Panc1 (cell line): ENCODE results near the gene TANC1. TPM values are rescaled to one million over a fixed set of nuclear protein-coding genes. Genes with fewer than 3 reads are reported as not detected.

Experiments
- ATAC-seq: fragments of 200-7000 bp; cut with Tn5 transposase; 2 replicates; pipeline ENCODE4 v1.9.1; 2020; ENCODE audit warnings: mild to moderate bottlenecking, moderate library complexity
- BruUV-seq: library from RNA; stranded (reverse); fragments of 400-500 nt; replicated peaks from 2 replicates; lab custom pipeline; 2021; lab: Mats Ljungman, UMichigan
- CTCF ChIA-PET: fragments of 300-600 bp; sonication (Branson Sonifier 250); formaldehyde crosslinking; loops from one replicate; lab custom pipeline; 2022; ENCODE audit warnings: antibody characterized with exemption; lab: Charles Lee
- POLR2A ChIA-PET: fragments of 300-600 bp; sonication (Branson Sonifier 250); formaldehyde crosslinking; loops from one replicate; lab custom pipeline; 2022; ENCODE audit warnings: antibody characterized with exemption; lab: Charles Lee
- DNase-seq: peaks from one replicate; pipeline ENCODE4 v3.0.0-alpha.2; 2010; ENCODE audit warnings: low read depth, low spot score
- H3K27ac ChIP-seq: 2 replicates; pipeline ENCODE4 v1.5.1; 2011; ENCODE audit warnings: mild to moderate bottlenecking, low read length, inconsistent platforms
- H3K27me3 ChIP-seq: fragments of 200-500 bp; sonication (Bioruptor generic); 2 replicates; pipeline ENCODE4 v1.6.0; 2014; ENCODE audit warnings: low read length, inconsistent platforms; ENCODE audit not compliant: control insufficient read depth, insufficient read depth
- H3K36me3 ChIP-seq: fragments of 200-500 bp; sonication (Bioruptor generic); 2 replicates; pipeline ENCODE4 v1.5.1; 2014; ENCODE audit warnings: inconsistent platforms, mild to moderate bottlenecking, low read length, moderate library complexity; ENCODE audit not compliant: control insufficient read depth, insufficient read depth
- H3K4me1 ChIP-seq: 2 replicates; pipeline ENCODE4 v1.5.1; 2011; ENCODE audit warnings: inconsistent platforms, mild to moderate bottlenecking, low read length, moderate library complexity; ENCODE audit not compliant: control insufficient read depth, insufficient read depth
- H3K4me3 ChIP-seq, 2 experiments: 2 replicates each; pipeline ENCODE4 v1.5.1; 2011 to 2012; ENCODE audit warnings: low read depth in 2 of 2, low read length in 2 of 2, mild to moderate bottlenecking in 2 of 2, inconsistent platforms in 1 of 2, moderate library complexity in 1 of 2
- H3K9me3 ChIP-seq: fragments of 200-500 bp; sonication (Bioruptor generic); 2 replicates; pipeline ENCODE4 v1.5.1; 2014; ENCODE audit warnings: low read depth, mild to moderate bottlenecking, inconsistent platforms, low read length, moderate library complexity; ENCODE audit not compliant: control insufficient read depth, insufficient read depth
- POLR2AphosphoS5 ChIP-seq: IDR thresholded peaks from 2 replicates; pipeline ENCODE4 v1.6.1; 2012; ENCODE audit warnings: mild to moderate bottlenecking, low read depth, low read length, moderate library complexity
- SIN3A ChIP-seq: IDR thresholded peaks from 2 replicates; pipeline ENCODE4 v1.6.1; 2012; ENCODE audit warnings: low read depth, mild to moderate bottlenecking, low read length, moderate library complexity, borderline replicate concordance; ENCODE audit not compliant: insufficient read depth
- TCF7L2 ChIP-seq: IDR thresholded peaks from 2 replicates; pipeline ENCODE4 v1.6.1; 2011; ENCODE audit warnings: mild to moderate bottlenecking, low read depth, low read length, inconsistent platforms
- in situ Hi-C: cut with HindIII; loops from 2 replicates; pipeline ENCODE4 v1.10.0; 2016; ENCODE audit warnings: low sequenced_read_pairs, low pct_unique_long_range_greater_than_20kb
- intact Hi-C: fragments of 100-400 bp; cut with micrococcal nuclease; formaldehyde crosslinking; loops from one replicate; pipeline ENCODE4 v1.10.0; 2022; ENCODE audit not compliant: unreplicated experiment
- total RNA-seq: library from RNA; stranded (reverse); gene quantifications from one replicate; pipeline ENCODE4 v1.2.1, GENCODE V29; 2021; ENCODE audit not compliant: unreplicated experiment
- TF ChIP-seq, protein P1 (sequence below), 2 experiments: IDR thresholded peaks; 2 replicates each; pipeline ENCODE4 v1.6.1; 2011 to 2012; ENCODE audit warnings: low read depth in 2 of 2, control low read depth in 1 of 2, low read length in 1 of 2, mild to moderate bottlenecking in 1 of 2, moderate library complexity in 1 of 2; ENCODE audit not compliant: insufficient read depth in 1 of 2
- TF ChIP-seq, protein P2 (sequence below): fragments of 450-650 bp; IDR thresholded peaks from 2 replicates; pipeline ENCODE4 v1.5.1; 2017; ENCODE audit warnings: mild to moderate bottlenecking

TANC1 gene
- total RNA-seq, 1 experiment from 2014 or later: 44.3 TPM

DNA sequence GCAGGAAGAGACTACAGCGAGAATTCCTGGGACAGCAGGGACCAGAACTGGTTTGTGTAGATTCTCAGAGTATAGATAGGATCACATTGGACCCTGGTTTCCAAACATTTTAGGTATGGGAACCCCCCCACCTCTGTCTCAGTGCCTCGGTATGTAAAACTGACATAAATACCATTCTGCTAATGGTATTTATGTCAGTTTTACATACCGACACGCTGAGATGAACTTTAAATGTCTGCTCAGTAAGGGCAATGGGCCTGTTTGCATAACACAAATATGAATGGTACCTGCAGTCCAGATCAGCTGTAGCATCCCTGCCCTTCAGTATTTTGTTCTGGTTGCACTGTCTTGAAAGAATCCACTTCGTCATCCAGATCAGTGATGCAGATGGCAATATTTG is 244.9 kb downstream of the TANC1 start:
- TF ChIP-seq SIN3A (no peak), TCF7L2 (no peak), POLR2AphosphoS5 (no peak)
- TF ChIP-seq, protein P1, sequence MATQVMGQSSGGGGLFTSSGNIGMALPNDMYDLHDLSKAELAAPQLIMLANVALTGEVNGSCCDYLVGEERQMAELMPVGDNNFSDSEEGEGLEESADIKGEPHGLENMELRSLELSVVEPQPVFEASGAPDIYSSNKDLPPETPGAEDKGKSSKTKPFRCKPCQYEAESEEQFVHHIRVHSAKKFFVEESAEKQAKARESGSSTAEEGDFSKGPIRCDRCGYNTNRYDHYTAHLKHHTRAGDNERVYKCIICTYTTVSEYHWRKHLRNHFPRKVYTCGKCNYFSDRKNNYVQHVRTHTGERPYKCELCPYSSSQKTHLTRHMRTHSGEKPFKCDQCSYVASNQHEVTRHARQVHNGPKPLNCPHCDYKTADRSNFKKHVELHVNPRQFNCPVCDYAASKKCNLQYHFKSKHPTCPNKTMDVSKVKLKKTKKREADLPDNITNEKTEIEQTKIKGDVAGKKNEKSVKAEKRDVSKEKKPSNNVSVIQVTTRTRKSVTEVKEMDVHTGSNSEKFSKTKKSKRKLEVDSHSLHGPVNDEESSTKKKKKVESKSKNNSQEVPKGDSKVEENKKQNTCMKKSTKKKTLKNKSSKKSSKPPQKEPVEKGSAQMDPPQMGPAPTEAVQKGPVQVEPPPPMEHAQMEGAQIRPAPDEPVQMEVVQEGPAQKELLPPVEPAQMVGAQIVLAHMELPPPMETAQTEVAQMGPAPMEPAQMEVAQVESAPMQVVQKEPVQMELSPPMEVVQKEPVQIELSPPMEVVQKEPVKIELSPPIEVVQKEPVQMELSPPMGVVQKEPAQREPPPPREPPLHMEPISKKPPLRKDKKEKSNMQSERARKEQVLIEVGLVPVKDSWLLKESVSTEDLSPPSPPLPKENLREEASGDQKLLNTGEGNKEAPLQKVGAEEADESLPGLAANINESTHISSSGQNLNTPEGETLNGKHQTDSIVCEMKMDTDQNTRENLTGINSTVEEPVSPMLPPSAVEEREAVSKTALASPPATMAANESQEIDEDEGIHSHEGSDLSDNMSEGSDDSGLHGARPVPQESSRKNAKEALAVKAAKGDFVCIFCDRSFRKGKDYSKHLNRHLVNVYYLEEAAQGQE (IDR thresholded peaks at IDR 0.05; ENCODE audit: insufficient read depth in 1 of 2, low read depth in 2 of 2, low read length in 1 of 2): no peak
- TF ChIP-seq, protein P2, sequence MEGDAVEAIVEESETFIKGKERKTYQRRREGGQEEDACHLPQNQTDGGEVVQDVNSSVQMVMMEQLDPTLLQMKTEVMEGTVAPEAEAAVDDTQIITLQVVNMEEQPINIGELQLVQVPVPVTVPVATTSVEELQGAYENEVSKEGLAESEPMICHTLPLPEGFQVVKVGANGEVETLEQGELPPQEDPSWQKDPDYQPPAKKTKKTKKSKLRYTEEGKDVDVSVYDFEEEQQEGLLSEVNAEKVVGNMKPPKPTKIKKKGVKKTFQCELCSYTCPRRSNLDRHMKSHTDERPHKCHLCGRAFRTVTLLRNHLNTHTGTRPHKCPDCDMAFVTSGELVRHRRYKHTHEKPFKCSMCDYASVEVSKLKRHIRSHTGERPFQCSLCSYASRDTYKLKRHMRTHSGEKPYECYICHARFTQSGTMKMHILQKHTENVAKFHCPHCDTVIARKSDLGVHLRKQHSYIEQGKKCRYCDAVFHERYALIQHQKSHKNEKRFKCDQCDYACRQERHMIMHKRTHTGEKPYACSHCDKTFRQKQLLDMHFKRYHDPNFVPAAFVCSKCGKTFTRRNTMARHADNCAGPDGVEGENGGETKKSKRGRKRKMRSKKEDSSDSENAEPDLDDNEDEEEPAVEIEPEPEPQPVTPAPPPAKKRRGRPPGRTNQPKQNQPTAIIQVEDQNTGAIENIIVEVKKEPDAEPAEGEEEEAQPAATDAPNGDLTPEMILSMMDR: no peak
- H3K9me3 ChIP-seq: no peaks in the 10 kb centered on the region
- ATAC-seq (no peak), DNase-seq (no peak)
- in situ Hi-C loops: no loop called here
- H3K36me3 ChIP-seq: no peaks in the 10 kb centered on the region; the same call in 1 of the 2 replicates
- no peaks in the 10 kb centered on the region; the same call in 1 of the 2 replicates for H3K4me1 ChIP-seq
- H3K4me3 ChIP-seq: no peak overlapping the region
- intact Hi-C loops: no loop called here
- POLR2A ChIA-PET: interaction anchor here (0.6 kb wide), 1 partner anchor 677 kb away, joined by 10 read pairs; no protein-coding TSS in a partner anchor
- CTCF ChIA-PET: no interaction called here
- no peaks in the 10 kb centered on the region for H3K27me3 ChIP-seq
- BruUV-seq: no TSS peak
- H3K27ac ChIP-seq: no peak overlapping the region

DNA sequence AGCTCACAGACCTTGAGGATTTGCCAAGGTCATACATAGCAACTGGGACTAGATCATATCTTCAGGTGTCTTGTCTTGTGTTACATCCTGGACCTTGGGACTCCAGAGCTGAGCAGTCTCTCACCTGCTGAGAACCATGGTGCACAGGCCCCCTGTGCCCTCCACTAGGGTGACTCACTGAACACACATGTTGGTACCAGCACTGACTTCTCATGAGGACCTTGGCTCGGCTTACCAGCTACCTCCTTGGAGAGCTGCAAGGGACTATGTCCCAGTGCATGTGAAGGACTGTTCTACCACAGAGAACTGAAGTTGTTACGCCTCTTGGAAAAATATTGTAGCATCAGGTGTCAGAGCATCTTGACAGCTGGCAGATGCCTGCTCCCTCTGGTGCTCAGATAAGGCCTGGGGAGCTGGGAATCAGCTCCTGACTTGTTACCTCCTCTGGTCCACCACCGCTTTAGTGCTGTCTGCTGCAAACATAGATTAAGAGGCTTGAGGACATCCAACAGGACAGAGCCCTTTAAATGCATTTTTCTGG is 246.0 kb downstream of the TANC1 start:
- ChIA-PET POLR2A (interaction anchor here (0.5 kb wide), 1 partner anchor 1194 kb away, joined by 5 read pairs; no protein-coding TSS in a partner anchor), CTCF (interaction anchor here (0.7 kb wide), 1 partner anchor 1370 kb away, joined by 9 read pairs; no protein-coding TSS in a partner anchor)
- intact Hi-C loops (no loop called here), in situ Hi-C loops (no loop called here)
- H3K9me3 ChIP-seq: no peaks in the 10 kb centered on the region
- ATAC-seq (no peak), DNase-seq (no peak)
- no peak overlapping the region for H3K27ac ChIP-seq
- H3K4me3 ChIP-seq: no peak overlapping the region
- no TSS peak for BruUV-seq
- H3K4me1 ChIP-seq: no peaks in the 10 kb centered on the region; the same call in 1 of the 2 replicates
- TF ChIP-seq, protein P1 (IDR thresholded peaks at IDR 0.05; ENCODE audit: insufficient read depth in 1 of 2, low read depth in 2 of 2, low read length in 1 of 2): no peak
- TF ChIP-seq TCF7L2: no peak
- TF ChIP-seq, protein P2: no peak
- TF ChIP-seq SIN3A: no peak
- no peak for TF ChIP-seq POLR2AphosphoS5
- no peaks in the 10 kb centered on the region for H3K27me3 ChIP-seq
- H3K36me3 ChIP-seq: no peaks in the 10 kb centered on the region; the same call in 1 of the 2 replicates
